ENCODE data around the gene ADCY7. TPM values are rescaled to one million over a fixed set of nuclear protein-coding genes. Genes with fewer than 3 reads are reported as not detected.

The ADCY7 gene
- total and polyA plus RNA-seq, 10 donors, result 9.8 to 158 (median 99.2) TPM

DNA sequence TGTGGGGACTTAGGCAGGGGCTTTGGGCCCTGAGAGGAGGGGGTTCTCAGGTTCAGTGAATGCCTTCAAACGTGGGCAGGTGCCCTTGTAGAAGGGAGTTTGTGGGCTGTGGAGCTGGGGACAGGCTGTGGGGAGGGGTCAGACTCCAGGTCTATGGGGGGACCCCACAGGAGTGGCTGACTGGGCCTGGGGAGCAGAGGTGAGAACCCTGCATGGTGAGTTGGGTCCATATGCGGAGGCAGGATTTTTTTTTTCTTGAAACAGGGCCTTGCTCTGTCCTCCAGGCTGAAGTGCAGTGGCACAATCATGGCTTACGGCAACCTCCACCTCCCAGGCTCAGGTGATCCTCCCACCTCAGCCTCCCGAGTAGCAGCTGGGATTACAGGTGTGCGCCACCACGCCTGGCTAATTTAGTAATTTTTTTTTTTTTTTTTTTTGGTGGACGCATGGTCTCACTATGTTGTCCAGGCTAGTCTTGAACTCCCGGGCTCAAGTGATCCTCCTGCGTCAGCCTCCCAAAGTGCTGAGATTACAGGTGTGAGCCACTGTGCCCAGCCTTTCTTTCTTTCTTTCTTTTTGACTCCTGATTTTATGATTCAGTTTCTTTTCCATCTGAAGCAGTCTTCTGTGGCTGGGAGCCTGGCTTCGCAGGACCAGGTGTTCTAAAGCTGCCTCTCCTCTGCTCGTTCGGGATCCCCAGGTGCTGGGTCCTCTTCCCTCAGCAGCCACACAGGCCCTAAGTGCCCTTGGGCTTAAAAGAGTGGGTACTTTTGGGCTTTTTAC, 19.0 kb upstream of the ADCY7 start:
- WGBS, 5 donors, result 93 to 97% (median 95%) methylated on average over 12 of the region's 12 CpGs
- Histone ChIP-seq H3K4me3 (peak overlapping the region in 1 of 8 donors; percentile 80), H3K27ac (no peak overlapping the region), H3K4me1 (peaks cover 7 to 57% (median 29%) of the 10 kb centered on the region in 6 donors), H3K27me3 (replicated peaks in 1 of 7) (peaks cover 0 to 5% (median 0%) of the 10 kb centered on the region in 7 donors), H3K36me3 (no peaks in the 10 kb centered on the region), H3K9me3 (no peaks in the 10 kb centered on the region)
- TF ChIP-seq POLR2A (IDR thresholded peaks at IDR 0.05), result no peak
- no peak for TF ChIP-seq POLR2AphosphoS5 (IDR thresholded peaks at IDR 0.05)
- no peak for TF ChIP-seq CTCF (IDR thresholded peaks at IDR 0.05 in 8 of 11, conservative IDR thresholded peaks at IDR 0.05 in 3 of 11)
- intact Hi-C loops (cut with DNase I; ENCODE audit: low total_unique reads), result loop anchor here (10.0 kb wide), 1 partner anchor 107 kb away; no protein-coding TSS in a partner anchor
- no peak for DNase-seq

DNA sequence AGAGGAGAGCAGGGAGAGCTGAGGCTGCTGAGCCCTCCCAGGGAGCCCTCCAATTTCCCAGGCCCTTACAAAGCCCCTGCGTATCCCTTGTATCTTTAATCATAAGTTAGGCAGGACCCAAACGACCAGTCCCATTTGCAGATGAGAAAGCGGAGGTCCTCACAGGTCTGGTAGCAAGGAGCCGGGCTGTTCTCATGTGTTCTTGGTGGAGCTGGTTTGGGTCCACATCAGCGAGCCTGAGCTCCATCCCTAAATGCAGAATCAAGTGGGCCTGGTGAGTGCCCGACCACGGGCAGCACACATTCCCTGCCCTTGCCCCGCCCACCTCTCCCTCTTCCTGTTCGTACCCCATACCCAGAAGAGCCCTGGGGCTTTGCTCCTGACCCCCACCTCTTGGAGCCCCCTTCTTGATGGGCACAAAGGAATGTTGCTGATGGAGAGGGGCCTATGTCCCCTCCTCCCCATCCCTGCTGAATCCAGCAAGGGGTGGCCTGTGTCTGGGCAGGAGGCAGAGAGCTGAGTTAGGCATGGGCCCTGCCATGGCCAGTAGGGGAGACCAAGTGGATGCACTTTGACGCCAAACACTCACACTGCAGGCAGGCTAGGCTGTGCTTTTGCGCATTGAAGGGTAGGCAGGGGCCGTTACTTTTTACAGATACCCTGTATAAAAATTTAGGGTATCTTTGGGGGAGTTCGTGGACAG, 18.3 kb upstream of the ADCY7 start:
- Histone ChIP-seq H3K27ac (no peak overlapping the region), H3K36me3 (no peaks in the 10 kb centered on the region), H3K4me3 (no peak overlapping the region), H3K27me3 (replicated peaks in 1 of 7) (peaks cover 0 to 5% (median 0%) of the 10 kb centered on the region in 7 donors), H3K4me1 (peaks cover 7 to 63% (median 29%) of the 10 kb centered on the region in 6 donors), H3K9me3 (no peaks in the 10 kb centered on the region)
- DNase-seq, result no peak
- TF ChIP-seq CTCF (IDR thresholded peaks at IDR 0.05 in 8 of 11, conservative IDR thresholded peaks at IDR 0.05 in 3 of 11) (no peak), POLR2AphosphoS5 (IDR thresholded peaks at IDR 0.05) (no peak), POLR2A (IDR thresholded peaks at IDR 0.05) (no peak)
- intact Hi-C loops (cut with DNase I; ENCODE audit: low total_unique reads), result loop anchor here (10.0 kb wide), 1 partner anchor 107 kb away; no protein-coding TSS in a partner anchor
- WGBS, 5 donors, result 83 to 92% (median 90%) methylated on average over 13 of the region's 13 CpGs

- Histone ChIP-seq H3K9me3 (no peaks in the 10 kb centered on the region), H3K27me3 (replicated peaks in 1 of 7) (peaks cover 0 to 5% (median 0%) of the 10 kb centered on the region in 7 donors), H3K27ac (no peak overlapping the region), H3K4me1 (peaks cover 7 to 70% (median 27%) of the 10 kb centered on the region in 6 donors), H3K4me3 (no peak overlapping the region), H3K36me3 (no peaks in the 10 kb centered on the region)
- 84 to 90% (median 89%) methylated on average over 8 of the region's 8 CpGs for WGBS, 5 donors
- no peak for DNase-seq
- intact Hi-C loops (cut with DNase I; ENCODE audit: low total_unique reads), result loop anchor here (10.0 kb wide), 1 partner anchor 106 kb away; no protein-coding TSS in a partner anchor
- TF ChIP-seq POLR2AphosphoS5 (IDR thresholded peaks at IDR 0.05) (no peak), POLR2A (IDR thresholded peaks at IDR 0.05) (no peak), CTCF (IDR thresholded peaks at IDR 0.05 in 8 of 11, conservative IDR thresholded peaks at IDR 0.05 in 3 of 11) (no peak)
Measured at GRCh38 chr16:50248845-50249244, 17.5 kb upstream of the ADCY7 start.
